Limb (tissue), 2 donors: ENCODE data around the gene TMEM198.
A peak's percentile ranks its signal among the peaks of the same experiment; 100 is the strongest.

Experiments used
- DNase-seq, 2 donors: peaks; one replicate each; pipeline ENCODE4 v3.0.0-alpha.2; 2016; ENCODE audit errors: extremely low spot score in 2 of 2

Gene TMEM198

GRCh38 chr2:219542931-219543595 lies 765 bp upstream of the TMEM198 start:
- no peak for DNase-seq

- no peak for DNase-seq
Observed at GRCh38 chr2:219544567-219544966, 739 bp downstream of the TMEM198 start.

- DNase-seq = no peak
Observed at GRCh38 chr2:219545295-219545942, 1.6 kb downstream of the TMEM198 start.

GRCh38 chr2:219545943-219546352 lies 2.1 kb downstream of the TMEM198 start:
- DNase-seq = no peak

GRCh38 chr2:219547621-219548020 lies 3.8 kb downstream of the TMEM198 start:
- no peak for DNase-seq

- no peak for DNase-seq
Observed at GRCh38 chr2:219548990-219549389, 5.2 kb downstream of the TMEM198 start.

- DNase-seq = no peak
Observed at GRCh38 chr2:219549619-219550018, 5.8 kb downstream of the TMEM198 start.

- DNase-seq = no peak
Observed at GRCh38 chr2:219551441-219552381, 7.9 kb downstream of the TMEM198 start.

GRCh38 chr2:219552382-219553167 lies 8.7 kb downstream of the TMEM198 start:
- peak; percentile 82 to 95 for DNase-seq

GRCh38 chr2:219553168-219553417 lies 9.3 kb downstream of the TMEM198 start:
- DNase-seq = no peak

- DNase-seq = no peak
Observed at GRCh38 chr2:219553463-219553963, 9.7 kb downstream of the TMEM198 start.

GRCh38 chr2:219554350-219554749 lies 10.5 kb downstream of the TMEM198 start:
- no peak for DNase-seq

GRCh38 chr2:219555956-219556355 lies 12.1 kb downstream of the TMEM198 start:
- no peak for DNase-seq

- DNase-seq = no peak
Observed at GRCh38 chr2:219556413-219556812, 12.6 kb downstream of the TMEM198 start.

- no peak for DNase-seq
Observed at GRCh38 chr2:219557320-219557719, 13.5 kb downstream of the TMEM198 start.

GRCh38 chr2:219557791-219558785 lies 14.3 kb downstream of the TMEM198 start:
- no peak for DNase-seq

GRCh38 chr2:219559156-219559915 lies 15.5 kb downstream of the TMEM198 start:
- no peak for DNase-seq

GRCh38 chr2:219560037-219560892 lies 16.4 kb downstream of the TMEM198 start:
- peak in 1 of 2 donors; percentile 45 for DNase-seq

- DNase-seq = no peak
Observed at GRCh38 chr2:219560893-219561178, 17.0 kb downstream of the TMEM198 start.
